ENCODE results near the gene SNAI1.
"Not testable (repeated sequence)": the region's sequence is repeated elsewhere in the genome, so short reads cannot be mapped to it uniquely, and the experiment has no call there.

Gene SNAI1

DNA sequence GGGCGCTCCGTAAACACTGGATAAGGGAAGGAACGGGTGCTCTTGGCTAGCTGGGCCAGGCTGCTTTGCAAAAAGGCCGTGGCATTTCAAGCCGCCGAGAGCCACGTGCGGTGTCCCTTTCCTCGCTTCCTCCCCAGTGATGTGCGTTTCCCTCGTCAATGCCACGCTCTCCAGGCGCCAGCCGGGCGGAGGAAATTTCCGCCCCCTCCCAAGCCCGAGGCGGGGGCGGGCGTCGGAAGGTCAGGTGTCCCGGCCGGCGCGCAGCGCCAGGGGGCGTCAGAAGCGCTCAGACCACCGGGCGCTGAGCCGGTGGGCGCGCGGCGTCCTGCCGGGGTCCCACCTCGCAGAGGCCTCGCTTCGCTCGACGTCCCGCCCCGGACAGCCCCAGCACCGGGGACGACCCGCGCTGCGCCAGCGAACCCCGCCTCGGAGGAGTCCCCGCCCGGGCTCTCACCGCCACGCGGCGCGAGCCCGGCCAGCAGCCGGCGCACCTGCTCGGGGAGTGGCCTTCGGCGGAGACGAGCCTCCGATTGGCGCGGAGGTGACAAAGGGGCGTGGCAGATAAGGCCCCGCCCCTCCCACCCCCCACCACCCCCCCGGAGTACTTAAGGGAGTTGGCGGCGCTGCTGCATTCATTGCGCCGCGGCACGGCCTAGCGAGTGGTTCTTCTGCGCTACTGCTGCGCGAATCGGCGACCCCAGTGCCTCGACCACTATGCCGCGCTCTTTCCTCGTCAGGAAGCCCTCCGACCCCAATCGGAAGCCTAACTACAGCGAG is at the start of gene SNAI1:
Gene SNAI1, plus strand, starts transcription at position 635 of the 777 bp plus-strand sequence. Its CDS starts 80 bp downstream, at position 715.
- peak in 54 of 56 donors; percentile 22 to 88 (median 72) for DNase-seq

- DNase-seq = peak in 1 of 56 donors; percentile 57
Measured at GRCh38 chr20:49935746-49936152, 47.0 kb upstream of the SNAI1 start.

GRCh38 chr20:49936153-49937026 is 46.4 kb upstream of the SNAI1 start, which contains the start of gene RNF114:
TSS of gene RNF114 (plus strand) at chr20:49936397. CDS start at chr20:49936413, 16 bp downstream.
- peak in 55 of 56 donors; percentile 37 to 95 (median 86) for DNase-seq

DNA sequence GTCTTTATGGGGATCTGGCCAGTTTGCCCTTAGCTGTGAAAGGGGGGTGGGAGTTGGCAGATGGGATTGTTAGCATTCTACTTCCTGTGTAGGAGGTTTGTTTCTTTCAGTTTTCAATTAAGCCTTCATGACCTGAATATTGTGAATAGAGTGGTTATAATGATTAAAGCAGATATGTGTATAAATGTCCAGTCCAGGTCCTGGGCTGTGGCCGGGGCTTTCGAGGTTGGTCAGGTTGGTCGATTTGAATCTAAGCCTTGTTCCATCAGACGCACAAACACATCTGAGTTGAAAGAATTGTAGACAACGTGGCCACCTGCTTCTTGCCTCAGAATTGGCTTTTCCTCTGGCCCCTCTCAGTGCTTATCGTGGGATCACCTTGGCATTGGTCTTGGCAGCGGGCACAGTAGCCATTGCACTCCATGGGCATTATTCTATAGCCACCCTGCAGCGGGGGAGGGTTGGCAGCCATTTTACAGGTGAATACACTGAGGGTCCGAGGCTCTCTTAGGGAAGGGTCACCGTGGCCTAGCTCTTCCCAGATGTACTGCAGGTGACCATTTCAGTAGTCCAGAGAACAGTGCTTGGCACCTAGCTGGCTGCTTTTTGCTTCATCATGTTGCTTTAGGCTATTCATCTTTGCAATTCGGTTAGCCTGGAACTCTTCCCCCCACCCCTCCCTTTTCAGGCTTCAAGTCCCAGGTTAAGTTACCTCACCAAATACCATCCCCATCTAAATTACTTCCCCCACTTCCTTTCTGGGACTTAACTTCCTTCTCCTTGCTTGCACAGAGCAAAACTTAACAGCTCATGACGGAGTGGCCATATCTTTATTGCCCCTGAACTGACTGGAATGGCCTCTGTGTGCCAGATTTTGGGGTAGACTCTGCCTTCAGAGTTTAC is 45.5 kb upstream of the SNAI1 start:
- peak in 1 of 56 donors; percentile 29 for DNase-seq

DNA sequence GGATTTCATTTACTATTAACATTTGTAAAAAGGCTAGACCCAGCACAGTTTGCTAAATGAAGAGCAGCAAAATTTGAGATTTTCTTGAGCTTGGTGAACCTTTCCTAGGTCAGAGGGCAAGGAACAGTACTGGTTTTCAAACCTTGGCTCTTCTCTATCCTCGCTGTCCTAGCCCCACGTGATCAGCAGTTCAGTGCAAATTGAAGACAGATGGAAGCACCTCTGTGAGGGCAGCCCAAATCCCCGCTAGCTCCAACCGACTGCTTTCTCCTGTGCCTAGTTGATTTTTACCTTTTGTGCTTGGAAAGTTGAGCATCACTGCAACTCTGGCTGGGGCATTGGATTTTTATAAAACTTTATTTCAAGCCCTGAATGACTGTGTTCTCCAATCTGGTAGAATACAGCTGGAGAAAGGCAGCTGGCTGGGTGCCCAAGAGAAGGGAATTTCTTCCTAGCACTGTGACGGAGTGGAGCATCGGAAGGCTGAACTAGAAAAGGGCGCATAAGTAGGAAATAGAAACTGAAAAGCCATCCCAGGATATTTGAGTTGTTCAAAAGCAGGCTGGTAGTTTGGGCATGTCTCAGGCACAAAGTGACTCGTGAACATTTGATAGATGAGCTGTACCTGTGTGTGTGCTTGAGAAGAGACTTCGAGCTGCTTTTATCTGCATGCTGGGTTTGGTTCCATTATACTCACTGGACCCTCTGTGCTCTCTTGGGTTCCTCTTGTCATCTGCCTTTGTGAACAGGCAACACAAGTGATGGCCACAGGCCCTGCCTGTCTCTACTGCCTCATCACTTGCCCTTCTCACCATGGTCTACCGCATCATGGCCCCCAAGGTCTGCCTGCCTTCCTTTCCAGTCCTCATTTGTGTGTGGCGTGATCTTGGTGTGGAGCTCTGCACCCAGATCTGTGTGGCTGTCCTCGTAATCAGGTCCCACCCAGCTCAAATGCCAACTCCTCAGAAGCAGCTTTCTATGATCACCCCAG is 44.3 kb upstream of the SNAI1 start:
- peak in 17 of 56 donors; percentile 3 to 52 (median 9) for DNase-seq

- DNase-seq = no peak
Measured at GRCh38 chr20:49941456-49941855, 41.3 kb upstream of the SNAI1 start.

DNA sequence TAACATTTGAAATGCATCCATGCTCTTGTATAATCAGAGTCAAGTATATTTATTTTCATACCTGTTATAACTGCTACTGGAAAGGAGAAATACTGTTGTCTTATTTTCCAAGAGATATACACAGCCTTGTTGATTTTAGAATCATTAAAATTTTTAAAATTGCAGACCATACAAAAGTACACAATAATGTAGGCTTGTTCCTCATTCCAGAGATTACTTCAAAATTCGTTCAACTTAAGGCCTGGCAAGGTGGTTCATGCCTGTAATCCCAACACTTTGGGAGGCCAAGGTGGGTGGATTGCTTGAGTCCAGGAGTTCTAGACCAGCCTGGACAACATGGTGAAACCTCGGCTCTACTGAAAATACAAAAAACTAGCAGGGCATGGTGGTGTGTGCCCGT is 40.5 kb upstream of the SNAI1 start:
- DNase-seq = no peak

DNA sequence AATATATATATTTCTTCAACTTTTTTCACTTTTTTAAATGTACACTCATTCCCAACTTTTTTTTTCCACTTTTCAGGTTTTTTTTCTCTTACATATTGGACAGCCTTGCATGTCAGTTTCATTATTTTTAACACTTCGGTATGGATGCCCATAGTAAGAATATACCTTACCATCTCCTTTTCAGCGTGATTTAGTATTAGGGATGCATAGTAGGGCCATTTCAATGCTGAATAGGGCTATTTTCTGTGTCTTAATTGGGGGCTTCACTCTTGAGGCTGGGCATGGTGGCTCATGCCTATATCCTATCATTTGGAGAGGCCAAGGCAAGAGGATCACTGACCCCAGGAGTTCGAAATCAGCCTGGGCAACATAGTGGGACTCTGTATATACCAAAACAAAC is 39.8 kb upstream of the SNAI1 start:
- DNase-seq = no peak

GRCh38 chr20:49945306-49945700 is 37.5 kb upstream of the SNAI1 start:
- no peak for DNase-seq

- no peak for DNase-seq
Measured at GRCh38 chr20:49945701-49946477, 36.9 kb upstream of the SNAI1 start.

GRCh38 chr20:49948178-49948577 is 34.6 kb upstream of the SNAI1 start:
- DNase-seq = no peak

DNA sequence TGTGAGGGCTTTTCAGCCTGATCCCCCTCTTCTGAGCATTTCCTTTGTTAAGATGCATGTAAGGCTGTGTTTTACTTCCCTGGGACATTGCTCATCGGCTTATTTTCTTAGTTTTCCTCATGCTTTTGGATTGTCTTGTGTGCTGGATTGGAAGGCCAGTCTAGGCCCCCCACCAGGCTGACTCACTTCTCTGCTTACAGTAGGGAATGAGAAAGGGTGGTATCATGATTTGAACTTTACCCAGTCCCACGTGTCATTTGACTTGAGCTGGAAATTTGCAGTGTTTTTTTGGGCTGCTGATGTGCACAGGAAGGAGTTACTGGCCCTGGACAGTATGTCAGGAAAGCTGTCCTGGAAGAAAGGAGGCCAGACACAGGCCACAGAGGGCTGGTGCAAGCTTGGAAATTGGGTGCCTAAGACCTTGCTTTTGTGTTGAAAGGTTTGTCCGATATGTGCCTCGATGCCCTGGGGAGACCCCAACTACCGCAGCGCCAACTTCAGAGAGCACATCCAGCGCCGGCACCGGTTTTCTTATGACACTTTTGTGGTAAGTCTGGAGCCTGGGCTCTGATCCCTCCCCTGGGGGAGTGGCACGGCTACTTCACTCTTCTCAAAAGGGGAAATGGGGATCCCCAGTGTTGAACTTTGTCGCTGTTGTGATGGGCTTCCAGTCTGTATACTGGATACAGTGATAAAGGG is 33.8 kb upstream of the SNAI1 start:
- DNase-seq = no peak

DNA sequence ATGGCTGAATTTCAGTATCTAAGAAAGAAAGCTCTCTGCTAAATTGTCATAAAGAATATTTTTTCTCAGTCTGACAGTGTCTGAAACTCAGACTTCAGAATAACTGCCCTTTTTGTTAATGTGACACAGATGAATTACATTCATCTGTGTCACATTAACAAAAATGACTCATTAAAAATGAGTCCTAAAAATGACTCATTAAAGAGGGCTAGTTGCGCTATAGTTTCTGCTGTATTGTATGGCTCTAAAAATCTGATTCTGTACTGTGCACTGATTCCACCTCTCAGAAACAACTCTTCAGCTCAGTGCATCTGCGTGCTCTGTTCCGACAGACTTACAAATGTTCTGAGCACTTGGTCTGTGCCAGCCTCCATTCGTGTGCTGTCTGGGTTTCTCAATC is 31.6 kb upstream of the SNAI1 start:
- no peak for DNase-seq

DNA sequence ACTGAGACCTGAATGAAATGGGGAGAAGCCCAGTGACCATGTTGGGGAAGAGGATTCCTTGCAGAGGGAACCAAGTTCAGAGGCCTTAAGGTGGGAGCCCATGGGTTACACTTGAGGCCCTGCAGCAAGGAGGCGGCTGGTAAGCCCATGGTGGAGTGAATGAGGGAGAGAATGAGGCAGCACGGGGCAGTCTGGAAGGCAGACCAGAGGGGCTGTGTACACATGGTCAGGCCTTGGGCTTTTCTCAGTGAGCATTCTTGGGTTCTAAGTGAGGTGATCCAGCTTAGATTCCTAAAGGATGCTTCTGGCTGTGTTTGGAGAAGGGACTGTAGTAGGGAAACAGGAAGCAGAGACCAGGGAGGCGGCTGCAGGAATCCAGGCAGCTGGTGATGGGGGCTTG is 27.6 kb upstream of the SNAI1 start:
- no peak for DNase-seq

DNA sequence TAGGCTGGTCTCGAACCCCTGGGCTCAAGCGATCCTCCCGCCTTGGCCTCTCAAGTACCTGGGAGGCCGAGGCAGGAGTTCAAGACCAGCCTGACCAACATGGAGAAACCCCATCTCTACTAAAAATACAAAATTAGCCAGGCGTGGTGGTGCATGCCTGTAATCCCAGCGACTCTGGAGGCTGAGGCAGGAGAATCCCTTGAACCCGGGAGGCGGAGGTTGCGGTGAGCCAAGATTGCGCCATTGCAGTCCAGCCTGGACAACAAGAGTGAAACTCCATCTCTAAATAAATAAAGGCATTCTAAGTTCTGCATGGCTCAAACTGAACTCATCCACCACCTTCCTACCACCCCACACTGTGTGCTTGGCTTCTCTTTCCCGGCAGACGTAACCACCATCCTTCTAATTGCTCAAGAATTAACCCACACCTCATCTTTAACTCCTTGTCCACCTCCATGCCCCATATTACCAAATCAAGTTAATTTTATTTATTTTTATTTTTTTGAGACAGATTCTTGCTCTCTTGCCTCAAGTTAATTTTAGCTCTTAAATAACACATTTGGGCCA is 26.9 kb upstream of the SNAI1 start:
- DNase-seq = not testable (repeated sequence)

GRCh38 chr20:49956689-49957088 is 26.1 kb upstream of the SNAI1 start:
- no peak for DNase-seq

DNA sequence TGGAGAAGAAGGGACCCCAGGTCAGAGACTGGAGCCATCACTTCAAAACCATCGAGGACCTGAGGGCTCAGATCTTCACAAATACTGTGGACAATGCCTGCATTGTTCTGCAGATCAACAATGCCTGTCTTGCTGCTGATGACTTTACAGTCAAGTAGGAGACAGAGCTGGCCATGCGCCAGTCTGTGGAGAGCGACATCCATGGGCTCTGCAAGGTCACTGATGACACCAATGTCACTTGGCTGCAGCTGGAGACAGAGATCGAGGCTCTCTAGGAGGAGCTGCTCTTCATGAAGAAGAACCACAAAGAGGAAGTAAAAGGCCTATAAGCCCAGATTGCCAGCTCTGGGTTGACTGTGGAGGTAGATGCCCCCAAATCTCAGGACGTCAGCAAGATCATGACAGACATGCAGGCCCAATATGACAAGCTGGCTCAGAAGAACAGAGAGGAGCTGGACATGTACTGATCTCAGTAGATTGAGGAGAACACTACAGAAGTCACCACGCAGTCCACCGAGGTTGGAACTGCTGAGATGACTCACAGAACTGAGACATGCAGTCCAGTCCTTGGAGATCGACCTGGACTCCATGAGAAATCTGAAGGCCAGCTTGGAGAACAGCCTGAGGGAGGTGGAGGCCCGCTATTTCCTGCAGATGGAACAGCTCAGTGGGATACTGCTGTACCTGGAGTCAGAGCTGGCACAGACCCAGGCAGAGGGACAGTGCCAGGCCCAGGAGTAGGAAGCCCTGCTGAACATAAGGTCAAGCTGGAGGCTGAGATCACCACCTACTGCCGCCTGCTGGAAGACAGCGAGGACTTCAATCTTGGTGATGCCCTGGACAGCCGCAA is 25.5 kb upstream of the SNAI1 start:
- DNase-seq = peak in 53 of 56 donors; percentile 8 to 94 (median 70)
